GM23338 (cell line): ENCODE data around the gene PCA3. TPM values are rescaled to one million over a fixed set of nuclear protein-coding genes. Genes with fewer than 3 reads are reported as not detected.

Source experiments
- ATAC-seq: fragments of 200-7000 bp; cut with Tn5 transposase; 3 replicates; pipeline ENCODE4 v1.9.1; 2020
- DNase-seq: peaks from one replicate; pipeline ENCODE4 v3.0.0-alpha.2; 2015; ENCODE audit warnings: low spot score
- H2AFZ ChIP-seq: fragments of 200-600 bp; sonication (generic); 2 replicates; pipeline ENCODE4 v1.8.0; 2016; ENCODE audit warnings: antibody characterized with exemption, mild to moderate bottlenecking, moderate library complexity
- H3F3A ChIP-seq: fragments of 200-600 bp; sonication (generic); replicated peaks from 2 replicates; pipeline ENCODE4 v1.8.0; 2017; ENCODE audit warnings: antibody characterized with exemption, mixed run types, low read depth
- H3K27ac ChIP-seq: fragments of 200-600 bp; sonication (generic); 2 replicates; pipeline ENCODE4 v1.6.1; 2016; ENCODE audit warnings: low read depth
- H3K27me3 ChIP-seq: fragments of 200-600 bp; sonication (generic); 2 replicates; pipeline ENCODE4 v1.8.0; 2016; ENCODE audit warnings: mild to moderate bottlenecking, mixed run types, moderate library complexity; ENCODE audit not compliant: insufficient read depth
- H3K36me3 ChIP-seq: fragments of 200-600 bp; sonication (generic); 2 replicates; pipeline ENCODE4 v1.8.0; 2016; ENCODE audit warnings: mild to moderate bottlenecking; ENCODE audit not compliant: insufficient read depth
- H3K4me1 ChIP-seq: fragments of 200-600 bp; sonication (generic); 2 replicates; pipeline ENCODE4 v1.8.0; 2016; ENCODE audit warnings: mild to moderate bottlenecking, moderate library complexity; ENCODE audit not compliant: insufficient read depth
- H3K4me2 ChIP-seq: fragments of 200-600 bp; sonication (generic); 2 replicates; pipeline ENCODE4 v1.7.1; 2017; ENCODE audit warnings: mixed run types
- H3K4me3 ChIP-seq: fragments of 200-600 bp; sonication (generic); 2 replicates; pipeline ENCODE4 v1.6.1; 2016; ENCODE audit warnings: mixed run types
- H3K79me2 ChIP-seq: fragments of 200-600 bp; sonication (generic); replicated peaks from 2 replicates; pipeline ENCODE4 v1.8.0; 2017; ENCODE audit warnings: mild to moderate bottlenecking; ENCODE audit not compliant: insufficient read depth
- H3K9me2 ChIP-seq: fragments of 200-600 bp; sonication (generic); 2 replicates; pipeline ENCODE4 v1.8.0; 2017; ENCODE audit not compliant: insufficient read depth
- H4K20me1 ChIP-seq: fragments of 200-600 bp; sonication (generic); replicated peaks from 2 replicates; pipeline ENCODE4 v1.8.0; 2017; ENCODE audit warnings: mild to moderate bottlenecking; ENCODE audit not compliant: insufficient read depth
- H3K27ac Mint-ChIP-seq: 2 replicates; pipeline ENCODE4 v1.8.0; 2020; ENCODE audit warnings: inconsistent platforms, mild to moderate bottlenecking, moderate library complexity, mixed read lengths
- H3K27me3 Mint-ChIP-seq: 3 replicates; pipeline ENCODE4 v1.8.0; 2022; ENCODE audit warnings: low read depth, mild to moderate bottlenecking, moderate library complexity, mixed read lengths, inconsistent platforms; ENCODE audit not compliant: insufficient read depth, poor library complexity
- H3K36me3 Mint-ChIP-seq: 3 replicates; pipeline ENCODE4 v1.8.0; 2021; ENCODE audit warnings: low read depth, mild to moderate bottlenecking, inconsistent platforms, moderate library complexity, mixed read lengths
- H3K4me1 Mint-ChIP-seq: 3 replicates; pipeline ENCODE4 v1.8.0; 2020; ENCODE audit warnings: mild to moderate bottlenecking, inconsistent platforms, mixed read lengths
- H3K4me3 Mint-ChIP-seq: 3 replicates; pipeline ENCODE4 v1.8.0; 2021; ENCODE audit warnings: moderate library complexity, mild to moderate bottlenecking, inconsistent platforms, mixed read lengths
- H3K9me3 Mint-ChIP-seq: 3 replicates; pipeline ENCODE4 v1.8.0; 2020; ENCODE audit warnings: moderate library complexity, mild to moderate bottlenecking, inconsistent platforms, mixed read lengths
- CREB1 ChIP-seq: fragments of 250-450 bp; sonication (Bioruptor Pico); IDR thresholded peaks from 2 replicates; pipeline ENCODE4 v1.5.0; 2020; ENCODE audit warnings: low read depth, mild to moderate bottlenecking, moderate library complexity
- EZH2 ChIP-seq: fragments of 200-600 bp; sonication (generic); IDR thresholded peaks from one replicate; pipeline ENCODE4 v1.8.0; 2017; ENCODE audit warnings: antibody characterized with exemption, mild to moderate bottlenecking, low read depth; ENCODE audit not compliant: unreplicated experiment
- EZH2phosphoT487 ChIP-seq: fragments of 200-600 bp; sonication (generic); IDR thresholded peaks from one replicate; pipeline ENCODE4 v1.8.1; 2018; ENCODE audit warnings: antibody characterized with exemption; ENCODE audit not compliant: unreplicated experiment
- JUNB ChIP-seq: IDR thresholded peaks from one replicate; pipeline ENCODE4 v1.6.1; 2016; ENCODE audit warnings: antibody characterized with exemption; ENCODE audit not compliant: unreplicated experiment
- NANOG ChIP-seq: IDR thresholded peaks from 2 replicates; pipeline ENCODE4 v1.6.1; 2016; ENCODE audit warnings: antibody characterized with exemption, borderline replicate concordance
- POLR2AphosphoS5 ChIP-seq: IDR thresholded peaks from 2 replicates; pipeline ENCODE4 v1.6.1; 2016; ENCODE audit warnings: antibody characterized with exemption, low read depth
- STAT1 ChIP-seq: IDR thresholded peaks from one replicate; pipeline ENCODE4 v1.6.1; 2016; ENCODE audit warnings: antibody characterized with exemption; ENCODE audit not compliant: unreplicated experiment
- ZNF114 ChIP-seq: fragments of 250-450 bp; sonication (Bioruptor Pico); IDR thresholded peaks from 2 replicates; pipeline ENCODE4 v1.5.0; 2020; ENCODE audit warnings: mild to moderate bottlenecking, moderate library complexity
- ZNF331 ChIP-seq: fragments of 250-450 bp; sonication (Bioruptor Pico); IDR thresholded peaks from 2 replicates; pipeline ENCODE4 v1.5.0; 2020; ENCODE audit warnings: low read depth, mild to moderate bottlenecking, moderate library complexity
- polyA plus RNA-seq: library from polyadenylated mRNA; unstranded; fragments of >200 nt; fragmentation: Nextera tagmentation; extraction: Ambion mirVana; gene quantifications from 2 replicates; pipeline ENCODE4 v1.2.1, GENCODE V29; 2016
- total RNA-seq: library from RNA; depleted of rRNA; stranded (reverse); fragments of >200 nt; shearing (Covaris generic); gene quantifications from 2 replicates; pipeline ENCODE4 v1.2.3, GENCODE V29; 2014
- TF ChIP-seq, protein P1 (sequence below), 2 experiments: fragments of 200-600 bp in 1 of 2; sonication (generic) in 1 of 2; conservative IDR thresholded peaks; 2 replicates each; pipeline versions ENCODE4 v1.5.1 to v1.6.1; 2016 to 2017; ENCODE audit warnings: antibody characterized with exemption in 2 of 2, low read depth in 2 of 2, mild to moderate bottlenecking in 2 of 2, moderate library complexity in 1 of 2
- TF ChIP-seq, protein P2 (sequence below): IDR thresholded peaks from one replicate; pipeline ENCODE4 v1.6.1; 2018; ENCODE audit warnings: antibody characterized with exemption; ENCODE audit not compliant: unreplicated experiment
- TF ChIP-seq, protein P3 (sequence below): IDR thresholded peaks from 2 replicates; pipeline ENCODE4 v1.6.1; 2016; ENCODE audit warnings: antibody characterized with exemption

The PCA3 gene
- total and polyA plus RNA-seq, 2 experiments from 2014 or later: 0.28 to 0.76 TPM

DNA sequence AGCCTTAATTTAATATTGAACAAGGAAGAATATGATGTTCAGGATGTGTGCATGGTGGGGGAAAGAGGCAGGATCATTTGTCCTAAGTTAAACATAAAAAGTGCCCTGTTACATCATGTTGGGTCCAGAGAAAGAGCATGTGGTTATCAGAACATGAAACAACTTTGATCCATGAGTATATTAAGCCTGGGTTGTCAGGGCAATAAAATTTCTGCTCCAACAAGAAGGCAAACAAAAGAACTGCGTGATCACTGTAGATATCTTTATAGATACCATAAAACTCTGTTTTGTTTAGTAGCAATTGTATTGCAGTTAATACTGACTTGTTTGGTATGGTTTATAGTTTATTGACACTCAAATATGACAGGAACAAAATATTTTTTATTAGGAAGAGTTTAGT lies 35.2 kb downstream of the PCA3 start (continued):
- TF ChIP-seq, protein P1, sequence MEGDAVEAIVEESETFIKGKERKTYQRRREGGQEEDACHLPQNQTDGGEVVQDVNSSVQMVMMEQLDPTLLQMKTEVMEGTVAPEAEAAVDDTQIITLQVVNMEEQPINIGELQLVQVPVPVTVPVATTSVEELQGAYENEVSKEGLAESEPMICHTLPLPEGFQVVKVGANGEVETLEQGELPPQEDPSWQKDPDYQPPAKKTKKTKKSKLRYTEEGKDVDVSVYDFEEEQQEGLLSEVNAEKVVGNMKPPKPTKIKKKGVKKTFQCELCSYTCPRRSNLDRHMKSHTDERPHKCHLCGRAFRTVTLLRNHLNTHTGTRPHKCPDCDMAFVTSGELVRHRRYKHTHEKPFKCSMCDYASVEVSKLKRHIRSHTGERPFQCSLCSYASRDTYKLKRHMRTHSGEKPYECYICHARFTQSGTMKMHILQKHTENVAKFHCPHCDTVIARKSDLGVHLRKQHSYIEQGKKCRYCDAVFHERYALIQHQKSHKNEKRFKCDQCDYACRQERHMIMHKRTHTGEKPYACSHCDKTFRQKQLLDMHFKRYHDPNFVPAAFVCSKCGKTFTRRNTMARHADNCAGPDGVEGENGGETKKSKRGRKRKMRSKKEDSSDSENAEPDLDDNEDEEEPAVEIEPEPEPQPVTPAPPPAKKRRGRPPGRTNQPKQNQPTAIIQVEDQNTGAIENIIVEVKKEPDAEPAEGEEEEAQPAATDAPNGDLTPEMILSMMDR (conservative IDR thresholded peaks at IDR 0.05; ENCODE audit: low read depth in 2 of 2): no peak
- no peak for TF ChIP-seq STAT1
- no peak for TF ChIP-seq NANOG
- no peak for TF ChIP-seq POLR2AphosphoS5
- no peak for TF ChIP-seq ZNF114 (CRISPR knock-in tag)
- TF ChIP-seq, protein P2, sequence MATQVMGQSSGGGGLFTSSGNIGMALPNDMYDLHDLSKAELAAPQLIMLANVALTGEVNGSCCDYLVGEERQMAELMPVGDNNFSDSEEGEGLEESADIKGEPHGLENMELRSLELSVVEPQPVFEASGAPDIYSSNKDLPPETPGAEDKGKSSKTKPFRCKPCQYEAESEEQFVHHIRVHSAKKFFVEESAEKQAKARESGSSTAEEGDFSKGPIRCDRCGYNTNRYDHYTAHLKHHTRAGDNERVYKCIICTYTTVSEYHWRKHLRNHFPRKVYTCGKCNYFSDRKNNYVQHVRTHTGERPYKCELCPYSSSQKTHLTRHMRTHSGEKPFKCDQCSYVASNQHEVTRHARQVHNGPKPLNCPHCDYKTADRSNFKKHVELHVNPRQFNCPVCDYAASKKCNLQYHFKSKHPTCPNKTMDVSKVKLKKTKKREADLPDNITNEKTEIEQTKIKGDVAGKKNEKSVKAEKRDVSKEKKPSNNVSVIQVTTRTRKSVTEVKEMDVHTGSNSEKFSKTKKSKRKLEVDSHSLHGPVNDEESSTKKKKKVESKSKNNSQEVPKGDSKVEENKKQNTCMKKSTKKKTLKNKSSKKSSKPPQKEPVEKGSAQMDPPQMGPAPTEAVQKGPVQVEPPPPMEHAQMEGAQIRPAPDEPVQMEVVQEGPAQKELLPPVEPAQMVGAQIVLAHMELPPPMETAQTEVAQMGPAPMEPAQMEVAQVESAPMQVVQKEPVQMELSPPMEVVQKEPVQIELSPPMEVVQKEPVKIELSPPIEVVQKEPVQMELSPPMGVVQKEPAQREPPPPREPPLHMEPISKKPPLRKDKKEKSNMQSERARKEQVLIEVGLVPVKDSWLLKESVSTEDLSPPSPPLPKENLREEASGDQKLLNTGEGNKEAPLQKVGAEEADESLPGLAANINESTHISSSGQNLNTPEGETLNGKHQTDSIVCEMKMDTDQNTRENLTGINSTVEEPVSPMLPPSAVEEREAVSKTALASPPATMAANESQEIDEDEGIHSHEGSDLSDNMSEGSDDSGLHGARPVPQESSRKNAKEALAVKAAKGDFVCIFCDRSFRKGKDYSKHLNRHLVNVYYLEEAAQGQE: no peak
- no peak for TF ChIP-seq ZNF331 (CRISPR knock-in tag)
- TF ChIP-seq, protein P3, sequence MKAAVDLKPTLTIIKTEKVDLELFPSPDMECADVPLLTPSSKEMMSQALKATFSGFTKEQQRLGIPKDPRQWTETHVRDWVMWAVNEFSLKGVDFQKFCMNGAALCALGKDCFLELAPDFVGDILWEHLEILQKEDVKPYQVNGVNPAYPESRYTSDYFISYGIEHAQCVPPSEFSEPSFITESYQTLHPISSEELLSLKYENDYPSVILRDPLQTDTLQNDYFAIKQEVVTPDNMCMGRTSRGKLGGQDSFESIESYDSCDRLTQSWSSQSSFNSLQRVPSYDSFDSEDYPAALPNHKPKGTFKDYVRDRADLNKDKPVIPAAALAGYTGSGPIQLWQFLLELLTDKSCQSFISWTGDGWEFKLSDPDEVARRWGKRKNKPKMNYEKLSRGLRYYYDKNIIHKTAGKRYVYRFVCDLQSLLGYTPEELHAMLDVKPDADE: no peak
- no peak for TF ChIP-seq EZH2phosphoT487
- TF ChIP-seq CREB1 (CRISPR knock-in tag): no peak
- TF ChIP-seq EZH2: no peak

DNA sequence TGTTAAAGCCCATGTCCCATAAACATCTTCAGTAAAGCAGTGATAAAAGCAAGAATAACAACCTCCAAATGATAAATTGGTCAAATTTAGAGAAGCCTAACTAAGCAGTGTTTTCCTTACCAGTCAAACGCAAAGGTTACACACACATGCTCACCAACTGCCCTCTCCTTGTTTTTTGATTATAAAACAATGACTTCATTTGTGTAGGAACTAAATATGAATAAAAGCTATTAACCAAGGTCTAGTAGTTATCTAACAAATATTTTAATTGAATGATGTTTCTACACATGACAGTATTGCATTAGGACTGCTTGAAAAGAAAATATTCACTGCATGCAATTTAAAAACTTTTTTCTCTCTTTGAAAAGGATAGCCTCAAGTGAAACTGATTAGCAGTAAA lies 36.7 kb downstream of the PCA3 start:
- H3K4me1 ChIP-seq: peaks cover 5% of the 10 kb centered on the region
- Mint-ChIP-seq H3K4me3 (no peak overlapping the region), H3K9me3 (no peaks in the 10 kb centered on the region), H3K27ac (no peak overlapping the region), H3K27me3 (peaks cover 3% of the 10 kb centered on the region), H3K4me1 (peaks cover 28% of the 10 kb centered on the region), H3K36me3 (no peaks in the 10 kb centered on the region)
- no peaks in the 10 kb centered on the region for H3K36me3 ChIP-seq
- no peaks in the 10 kb centered on the region for H4K20me1 ChIP-seq
- H3F3A ChIP-seq: no peaks in the 10 kb centered on the region
- ATAC-seq (no peak), DNase-seq (no peak)
- no peak overlapping the region for H3K4me2 ChIP-seq
- H3K27me3 ChIP-seq: no peaks in the 10 kb centered on the region
- H3K9me2 ChIP-seq: 0 out of 2 replicates have a peak, but pooled peaks cover 5% of the 10 kb centered on the region
- no peaks in the 10 kb centered on the region for H3K79me2 ChIP-seq
- no peak overlapping the region for H3K4me3 ChIP-seq
- H3K27ac ChIP-seq: no peak overlapping the region
- H2AFZ ChIP-seq: no peak overlapping the region
- no peak for TF ChIP-seq EZH2
- TF ChIP-seq, protein P3: no peak
- no peak for TF ChIP-seq JUNB
